Peyer's patch (tissue), 4 donors: ENCODE measurements around the gene OR5F1.

ENCODE experiments used
- POLR2A ChIP-seq, 2 donors: fragments of 450-650 bp; IDR thresholded peaks; one replicate each; pipeline ENCODE4 v1.5.1; 2017; ENCODE audit warnings: antibody characterized with exemption in 2 of 2, mild to moderate bottlenecking in 2 of 2, moderate library complexity in 2 of 2
- TF ChIP-seq, protein P1 (sequence below), 6 experiments: fragments of 450-650 bp in 4 of 6; fragments of 200-600 bp in 2 of 6; sonication (generic) in 1 of 6; IDR thresholded peaks; one replicate each; pipeline ENCODE4 v1.5.1; 2017 to 2019; ENCODE audit warnings: antibody characterized with exemption in 6 of 6, mild to moderate bottlenecking in 3 of 6, moderate library complexity in 1 of 6

DNA sequence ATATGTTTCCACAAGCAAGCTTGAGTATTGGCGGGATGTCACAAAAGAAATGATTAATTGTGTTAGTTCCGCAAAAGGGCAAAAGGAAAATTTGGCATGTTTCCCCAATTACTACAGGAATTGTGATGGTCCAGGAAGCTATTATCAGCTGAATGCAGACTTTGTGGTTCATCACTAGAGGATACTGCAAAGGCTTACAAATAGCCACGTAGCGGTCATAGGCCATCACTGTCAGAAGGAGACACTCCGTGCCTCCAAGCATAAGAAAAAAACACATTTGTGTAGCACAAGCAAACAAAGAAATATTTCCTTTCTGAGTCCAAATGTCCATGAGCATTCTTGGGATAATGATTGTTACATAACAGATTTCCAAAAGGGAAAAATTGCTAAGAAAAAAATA lies 26.5 kb downstream of the OR5F1 start:
- no peak for TF ChIP-seq POLR2A (IDR thresholded peaks at IDR 0.05)
- TF ChIP-seq, protein P1, sequence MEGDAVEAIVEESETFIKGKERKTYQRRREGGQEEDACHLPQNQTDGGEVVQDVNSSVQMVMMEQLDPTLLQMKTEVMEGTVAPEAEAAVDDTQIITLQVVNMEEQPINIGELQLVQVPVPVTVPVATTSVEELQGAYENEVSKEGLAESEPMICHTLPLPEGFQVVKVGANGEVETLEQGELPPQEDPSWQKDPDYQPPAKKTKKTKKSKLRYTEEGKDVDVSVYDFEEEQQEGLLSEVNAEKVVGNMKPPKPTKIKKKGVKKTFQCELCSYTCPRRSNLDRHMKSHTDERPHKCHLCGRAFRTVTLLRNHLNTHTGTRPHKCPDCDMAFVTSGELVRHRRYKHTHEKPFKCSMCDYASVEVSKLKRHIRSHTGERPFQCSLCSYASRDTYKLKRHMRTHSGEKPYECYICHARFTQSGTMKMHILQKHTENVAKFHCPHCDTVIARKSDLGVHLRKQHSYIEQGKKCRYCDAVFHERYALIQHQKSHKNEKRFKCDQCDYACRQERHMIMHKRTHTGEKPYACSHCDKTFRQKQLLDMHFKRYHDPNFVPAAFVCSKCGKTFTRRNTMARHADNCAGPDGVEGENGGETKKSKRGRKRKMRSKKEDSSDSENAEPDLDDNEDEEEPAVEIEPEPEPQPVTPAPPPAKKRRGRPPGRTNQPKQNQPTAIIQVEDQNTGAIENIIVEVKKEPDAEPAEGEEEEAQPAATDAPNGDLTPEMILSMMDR (IDR thresholded peaks at IDR 0.05), result no peak
